Measurements from ENCODE around the gene MAP2K5.

Gene MAP2K5

DNA sequence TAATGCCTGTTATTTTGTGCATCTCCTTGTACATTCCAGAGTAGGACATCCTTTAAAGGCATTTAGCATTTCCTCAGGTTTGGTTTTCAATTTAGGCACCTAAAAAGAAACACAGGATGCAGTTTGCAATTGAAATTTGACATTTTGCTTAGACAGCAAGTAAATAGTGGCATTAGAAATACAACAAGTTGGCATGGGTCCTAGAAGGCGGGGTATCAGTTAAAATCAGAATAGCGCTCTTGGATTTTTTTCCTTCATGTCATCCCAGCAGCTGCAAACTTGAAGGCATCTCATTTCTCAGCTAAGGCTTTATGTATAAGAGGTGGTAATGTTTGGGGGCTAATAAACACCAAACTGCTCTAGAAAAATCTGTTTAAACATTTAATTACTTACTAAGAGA lies 235.3 kb downstream of the MAP2K5 start:
- in situ Hi-C loops (cut with MboI; ENCODE audit: low sequenced_read_pairs), result no loop called here

DNA sequence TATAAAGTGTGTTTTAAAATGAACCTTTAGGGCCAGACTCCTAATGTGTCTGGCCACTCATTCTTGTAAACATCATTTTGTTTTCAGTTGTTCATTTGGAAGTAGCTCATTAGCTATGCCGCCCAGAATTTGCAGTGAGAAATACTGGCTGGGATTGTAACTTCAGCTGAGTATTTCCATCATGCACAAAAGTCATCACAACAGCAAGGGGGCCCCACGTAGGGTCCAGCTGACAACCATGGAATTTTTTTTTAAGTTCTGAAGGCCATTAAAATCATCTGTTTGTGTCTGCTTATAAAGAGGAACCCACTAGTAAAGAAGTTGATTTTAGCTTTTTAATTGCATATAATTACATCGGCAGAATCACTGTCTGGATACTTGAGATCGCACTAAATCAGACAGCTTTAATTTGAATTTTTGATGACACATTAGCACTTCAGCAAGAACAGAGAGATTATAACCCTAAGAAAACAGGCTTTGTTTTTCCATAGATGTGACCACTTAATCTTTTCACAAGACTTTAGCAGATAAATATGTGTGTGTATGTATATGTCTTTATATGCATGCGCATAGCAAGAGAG lies 236.6 kb downstream of the MAP2K5 start:
- in situ Hi-C loops (cut with MboI; ENCODE audit: low sequenced_read_pairs), result no loop called here

DNA sequence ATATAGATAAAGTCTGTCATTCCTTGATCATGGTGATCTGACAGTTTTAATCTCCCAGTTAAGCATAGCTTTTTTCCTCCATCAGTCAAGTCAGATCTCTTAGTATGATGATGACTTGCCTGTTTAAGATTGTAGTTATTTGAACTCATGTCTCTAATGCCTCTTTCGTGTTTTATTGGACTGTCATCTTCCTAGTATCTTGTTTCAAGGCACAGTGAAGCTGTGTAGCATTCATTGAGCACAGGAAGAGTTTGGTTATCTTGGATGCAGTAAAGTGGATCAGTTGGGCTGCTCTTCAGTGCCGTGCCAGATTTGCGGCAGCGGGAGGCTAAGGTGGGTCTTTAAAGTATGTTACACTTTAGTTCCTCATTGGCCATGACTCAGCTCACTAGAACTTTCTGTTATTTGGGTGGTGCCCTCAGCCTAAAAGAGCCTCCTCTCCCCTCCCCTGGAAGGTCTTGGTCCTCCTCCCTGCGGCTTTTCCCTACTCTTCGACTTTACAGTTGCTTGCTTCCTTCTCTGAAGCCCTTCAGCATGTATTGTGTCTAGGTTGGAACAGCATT lies 237.1 kb downstream of the MAP2K5 start:
- in situ Hi-C loops (cut with MboI; ENCODE audit: low sequenced_read_pairs), result no loop called here

DNA sequence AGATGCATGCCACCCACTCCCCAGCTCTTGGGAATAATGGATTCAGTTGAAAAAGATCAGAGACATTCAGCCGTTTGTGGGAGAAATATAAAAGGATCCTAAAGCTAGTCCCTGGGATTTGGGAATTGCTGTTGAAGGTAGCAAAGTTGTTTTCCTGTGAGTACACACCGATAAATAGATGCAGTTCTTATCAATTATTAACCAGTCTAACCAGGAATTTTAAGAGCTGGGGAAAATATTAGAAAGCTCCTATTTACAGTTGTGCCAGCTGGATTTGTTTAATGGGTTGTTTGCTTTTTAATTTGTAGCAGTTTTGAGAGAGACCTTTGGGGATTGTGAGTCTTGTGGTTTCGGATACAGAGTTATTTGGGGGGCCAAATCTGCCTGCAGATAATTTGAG lies 238.6 kb downstream of the MAP2K5 start:
- in situ Hi-C loops (cut with MboI; ENCODE audit: low sequenced_read_pairs), result no loop called here

DNA sequence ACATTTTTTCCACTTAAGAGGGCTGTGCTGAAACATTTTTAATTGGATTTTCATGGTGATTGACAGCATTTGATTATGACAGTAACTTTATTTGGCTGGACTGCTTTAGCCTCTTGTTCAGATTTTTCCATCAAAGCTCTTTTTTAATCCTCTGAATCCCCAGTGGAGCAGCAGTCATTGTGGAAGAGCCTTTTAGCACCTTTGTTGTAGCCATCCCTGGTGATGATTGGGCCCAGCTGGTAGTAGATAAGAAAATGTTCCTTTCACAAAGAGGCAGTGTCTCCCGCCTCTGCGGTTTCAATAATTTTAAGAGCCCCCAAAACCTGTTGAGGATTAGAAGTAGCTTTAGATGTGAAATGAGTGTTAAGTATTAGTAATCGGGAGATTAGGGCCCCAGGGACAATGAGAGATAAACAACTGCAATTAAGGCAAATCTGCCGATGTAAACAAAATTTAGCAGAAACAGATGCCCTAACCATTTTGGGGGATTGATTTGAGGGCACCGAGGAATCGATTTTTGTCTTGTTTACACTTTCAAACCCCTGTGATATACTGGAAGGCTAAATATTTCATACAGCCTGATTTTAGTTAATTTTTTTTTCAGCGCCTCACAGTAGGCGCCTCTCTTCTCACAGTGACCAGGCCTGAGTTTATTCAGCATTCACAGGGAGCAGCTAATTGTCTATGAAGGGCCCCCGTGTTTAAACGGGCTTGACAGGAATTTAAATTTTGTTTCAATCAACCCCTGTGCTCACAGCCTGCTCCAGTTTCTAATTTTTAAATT lies 239.6 kb downstream of the MAP2K5 start:
- in situ Hi-C loops (cut with MboI; ENCODE audit: low sequenced_read_pairs), result no loop called here

DNA sequence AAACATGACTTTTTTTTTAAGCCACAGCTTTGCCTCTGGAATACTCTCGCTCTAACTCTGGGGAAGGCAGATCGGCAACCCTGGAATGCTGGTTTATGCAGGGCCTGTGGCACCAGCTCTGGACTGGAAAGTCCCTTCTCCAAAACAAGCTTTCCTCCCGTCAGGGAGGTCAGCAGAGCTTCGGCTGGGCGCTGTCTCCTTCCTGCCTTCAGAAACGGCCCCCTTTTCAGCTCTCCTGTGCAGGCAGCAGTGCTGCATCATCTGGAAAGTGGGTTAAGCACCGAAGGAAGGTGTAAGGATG lies 240.1 kb downstream of the MAP2K5 start:
- in situ Hi-C loops (cut with MboI; ENCODE audit: low sequenced_read_pairs), result no loop called here

DNA sequence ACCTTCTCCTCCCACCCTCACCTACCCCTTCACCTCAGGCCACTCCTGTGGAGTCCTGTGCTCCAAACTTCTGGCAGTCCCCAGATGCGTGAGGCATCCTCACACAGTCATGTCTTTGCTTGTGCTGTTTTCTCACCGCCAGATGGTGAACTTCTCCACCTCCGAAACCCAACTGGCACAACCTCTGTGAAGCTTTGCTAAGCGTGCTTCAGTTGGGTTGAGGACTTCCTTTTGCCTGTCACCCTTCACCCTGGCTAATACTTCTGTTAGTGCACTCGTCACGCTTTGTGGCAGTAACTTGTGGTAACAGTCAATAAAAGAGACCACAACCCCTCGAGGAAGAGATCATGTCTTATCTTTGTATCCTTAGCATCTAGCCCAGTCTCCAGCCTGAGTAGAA lies 240.8 kb downstream of the MAP2K5 start:
- in situ Hi-C loops (cut with MboI; ENCODE audit: low sequenced_read_pairs), result no loop called here

DNA sequence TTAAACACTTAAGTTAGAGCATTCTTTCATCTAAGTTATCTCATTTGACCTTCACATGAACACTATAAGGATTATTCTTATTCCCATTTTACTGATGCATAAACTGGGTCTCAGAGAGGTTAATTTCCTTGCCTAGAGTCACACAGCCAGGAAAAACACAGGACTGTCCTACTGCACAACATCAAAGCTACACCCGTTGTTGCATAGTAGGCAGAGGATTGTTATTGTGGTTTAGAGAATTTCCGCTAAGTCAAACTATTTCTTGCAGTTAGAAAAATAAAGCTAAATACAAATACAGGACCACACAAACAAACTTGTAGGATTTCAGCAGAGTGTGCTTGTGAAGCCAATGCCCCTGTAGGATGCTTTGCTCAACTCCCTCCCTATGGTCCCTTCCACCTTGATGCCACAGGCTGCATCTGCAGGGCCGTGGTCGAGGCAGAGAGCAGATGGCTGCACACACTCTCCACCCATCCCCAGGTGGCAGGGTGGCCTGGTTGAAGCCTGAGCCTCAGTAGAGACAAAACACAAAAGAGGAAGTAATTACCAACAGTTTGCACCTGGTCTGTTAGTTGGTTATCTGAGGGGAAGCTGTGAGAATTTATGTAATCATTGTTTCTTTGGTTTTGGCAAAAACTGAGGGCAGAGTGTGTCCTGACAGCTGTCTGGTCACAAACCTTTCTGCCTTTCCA lies 241.7 kb downstream of the MAP2K5 start:
- in situ Hi-C loops (cut with MboI; ENCODE audit: low sequenced_read_pairs), result no loop called here

DNA sequence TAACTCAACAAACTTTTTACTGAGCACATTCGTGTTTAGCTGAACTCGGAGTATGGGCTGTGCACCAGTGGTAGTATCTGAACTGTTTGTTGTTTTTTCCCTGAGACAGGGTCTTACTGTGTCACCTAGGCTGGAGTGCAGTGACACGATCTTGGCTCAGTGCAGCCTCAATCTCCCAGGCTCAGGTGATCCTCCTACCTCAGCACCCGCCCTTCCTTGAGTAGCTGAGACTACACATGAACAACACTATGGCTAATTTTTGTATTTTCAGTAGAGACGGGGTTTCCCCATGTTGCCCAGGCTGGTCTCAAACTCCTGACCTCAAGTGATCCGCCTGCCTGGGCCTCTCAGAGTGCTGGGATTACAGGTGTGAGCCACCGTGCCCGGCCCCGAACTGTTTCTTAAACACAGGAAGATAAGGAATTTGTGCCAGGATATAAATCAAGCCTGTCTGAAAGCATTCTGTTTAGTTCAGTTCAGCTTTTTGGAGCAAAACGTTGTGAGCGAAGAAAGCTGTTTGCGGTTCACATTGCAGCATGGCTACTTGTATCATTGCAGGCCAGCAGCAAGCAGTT lies 242.4 kb downstream of the MAP2K5 start:
- in situ Hi-C loops (cut with MboI; ENCODE audit: low sequenced_read_pairs), result no loop called here

DNA sequence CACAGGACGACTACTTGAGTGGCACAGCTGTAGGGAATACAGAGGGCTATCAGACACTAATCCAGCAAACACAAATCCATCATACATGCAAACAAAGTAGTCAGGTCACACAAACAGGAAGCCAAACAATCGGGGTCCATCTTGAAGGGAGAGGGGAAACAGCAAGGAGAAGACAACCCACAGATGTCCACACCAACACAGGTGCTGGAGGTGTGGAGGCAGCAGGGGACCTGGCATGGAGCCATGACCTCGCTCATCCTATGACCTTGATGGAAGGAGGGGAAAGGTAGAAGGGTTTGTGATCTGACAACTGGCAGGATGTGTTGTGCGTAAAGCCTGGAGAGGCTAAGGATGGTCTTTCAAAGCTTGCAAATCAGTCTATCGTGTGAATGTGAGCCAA lies 242.9 kb downstream of the MAP2K5 start:
- in situ Hi-C loops (cut with MboI; ENCODE audit: low sequenced_read_pairs), result no loop called here

DNA sequence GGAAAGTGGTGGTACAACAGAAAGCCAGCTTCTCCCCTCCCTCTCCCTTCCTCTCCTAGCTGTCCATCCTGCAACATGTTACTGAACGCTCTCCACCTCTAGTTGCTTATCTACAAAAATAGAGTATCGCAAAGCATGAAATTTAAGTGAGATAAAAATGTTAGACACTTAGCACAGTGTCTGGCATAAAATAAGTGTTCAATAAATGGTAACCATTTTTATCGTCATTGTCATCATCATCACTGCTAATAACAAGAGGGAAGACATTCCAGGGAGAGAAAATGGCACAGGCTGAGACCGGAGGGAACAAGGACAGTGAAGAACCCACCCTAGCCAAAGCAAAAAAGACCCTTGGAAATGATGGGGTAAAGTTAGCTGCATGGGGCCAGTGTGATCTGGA lies 244.1 kb downstream of the MAP2K5 start:
- in situ Hi-C loops (cut with MboI; ENCODE audit: low sequenced_read_pairs), result no loop called here

DNA sequence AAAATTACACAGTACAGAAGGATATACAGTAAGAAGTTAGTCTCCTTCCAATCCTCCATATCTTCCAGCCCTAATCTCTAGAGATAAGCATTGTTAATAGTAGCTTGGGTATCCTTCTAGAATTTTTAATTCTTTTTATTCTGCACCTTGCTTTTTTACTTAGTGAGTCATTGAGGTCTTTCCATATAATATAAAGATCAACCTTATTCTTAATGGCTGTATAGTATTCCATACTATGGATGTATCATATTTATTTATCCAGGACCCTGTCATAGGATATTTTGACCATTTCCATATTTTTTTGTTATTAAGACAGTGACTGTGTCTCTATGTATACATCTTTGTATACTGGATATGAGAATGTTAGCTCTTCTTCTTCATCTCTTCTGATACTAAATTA lies 246.5 kb downstream of the MAP2K5 start:
- in situ Hi-C loops (cut with MboI; ENCODE audit: low sequenced_read_pairs), result no loop called here

DNA sequence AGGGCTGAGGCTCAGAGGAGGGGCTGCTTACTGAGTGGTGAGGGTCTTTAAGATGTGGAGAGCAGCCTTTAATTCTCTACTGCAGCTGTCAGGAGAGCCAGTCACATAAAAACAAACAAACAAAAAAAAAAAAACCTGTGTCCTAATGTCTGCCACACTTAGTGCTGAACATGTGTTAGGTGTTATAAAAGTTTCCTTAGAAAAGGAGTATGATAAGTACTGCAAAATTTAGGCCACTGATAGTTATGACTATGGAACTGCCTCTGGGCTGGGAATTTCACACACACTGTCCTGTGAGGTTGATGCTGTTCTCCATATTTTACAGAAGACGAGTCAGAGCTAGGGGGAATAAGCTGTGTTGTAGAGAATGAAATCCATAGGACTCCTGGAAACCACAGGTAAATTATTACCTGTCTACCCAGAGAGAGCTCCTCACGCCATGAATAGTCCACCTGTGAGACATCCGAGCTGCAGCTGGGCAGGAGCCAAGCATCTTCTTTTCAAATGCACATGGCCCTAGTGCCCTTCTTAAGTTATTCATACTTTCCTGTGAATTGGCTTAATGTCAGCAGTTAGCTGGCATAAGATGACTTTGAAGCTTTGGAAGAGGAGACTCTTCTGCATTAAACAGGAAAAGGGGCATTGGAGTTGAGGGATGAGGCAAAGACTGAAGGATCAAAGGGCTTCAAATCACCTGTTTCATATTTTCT lies 248.3 kb downstream of the MAP2K5 start:
- in situ Hi-C loops (cut with MboI; ENCODE audit: low sequenced_read_pairs), result no loop called here

DNA sequence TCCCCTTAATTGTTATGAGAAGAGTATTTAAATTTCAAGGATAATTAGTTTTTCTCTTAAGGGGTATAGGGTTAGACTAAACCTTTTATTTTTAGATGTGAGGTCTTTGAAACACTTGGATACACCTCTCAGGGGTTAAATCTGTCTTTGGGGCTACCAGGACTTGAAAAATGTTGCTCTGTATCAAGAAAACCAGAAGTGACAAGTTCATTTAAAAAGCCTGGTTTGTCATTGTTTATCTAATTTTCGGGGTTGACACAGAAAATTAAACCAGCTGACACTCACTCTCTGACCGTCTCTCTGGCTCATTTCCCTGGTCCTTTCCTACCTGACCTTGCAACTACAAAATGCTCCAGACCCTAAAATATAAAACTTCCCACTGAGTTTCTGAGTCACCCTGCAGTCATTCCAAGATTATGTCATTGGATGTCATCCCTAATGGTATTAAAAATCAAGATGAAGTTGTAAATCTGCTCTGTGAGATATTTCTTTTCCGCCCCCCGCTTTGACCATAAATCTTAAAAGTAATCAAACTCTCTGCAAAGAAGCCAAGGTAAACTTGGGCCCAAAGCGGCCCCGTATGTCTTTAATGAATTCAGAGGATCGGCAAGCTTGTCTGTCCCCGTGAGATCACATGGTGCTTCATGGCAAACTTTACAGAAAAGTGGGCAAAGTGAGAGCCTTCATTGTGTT lies 249.9 kb downstream of the MAP2K5 start:
- in situ Hi-C loops (cut with MboI; ENCODE audit: low sequenced_read_pairs), result no loop called here

DNA sequence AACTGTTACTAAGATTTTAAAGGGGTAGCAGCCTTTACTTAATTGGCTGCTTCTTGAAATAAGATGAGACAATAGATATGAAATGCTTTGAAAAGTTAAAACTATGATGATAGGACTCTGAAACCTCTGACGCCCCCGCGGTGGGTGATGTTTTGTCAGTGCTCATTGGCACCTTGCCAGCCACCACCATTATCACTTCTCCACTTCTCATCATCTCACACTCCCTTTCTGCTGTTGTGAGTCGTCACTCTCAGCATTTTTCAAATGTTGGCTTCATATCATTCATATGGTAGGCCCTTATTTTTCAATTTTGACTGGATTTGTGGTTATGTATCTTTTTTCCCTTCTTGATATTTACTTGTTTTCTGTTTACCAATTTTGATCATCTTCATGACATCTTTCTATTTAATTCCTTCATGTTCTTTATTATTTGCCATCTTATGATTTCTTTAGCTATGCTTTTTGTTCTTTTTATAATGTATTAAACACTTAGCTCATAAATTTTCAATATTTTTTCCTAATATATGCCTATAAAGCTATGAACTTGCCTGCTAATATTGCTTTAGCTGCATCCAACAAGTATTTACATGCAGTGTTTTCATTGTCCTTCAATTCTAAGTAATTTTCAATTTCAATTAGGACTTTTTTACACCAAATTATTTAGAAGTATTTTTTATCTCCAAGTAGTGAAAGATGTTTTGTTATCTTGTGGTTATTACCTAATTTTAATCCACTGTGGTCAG lies 252.5 kb downstream of the MAP2K5 start:
- in situ Hi-C loops (cut with MboI; ENCODE audit: low sequenced_read_pairs), result no loop called here

DNA sequence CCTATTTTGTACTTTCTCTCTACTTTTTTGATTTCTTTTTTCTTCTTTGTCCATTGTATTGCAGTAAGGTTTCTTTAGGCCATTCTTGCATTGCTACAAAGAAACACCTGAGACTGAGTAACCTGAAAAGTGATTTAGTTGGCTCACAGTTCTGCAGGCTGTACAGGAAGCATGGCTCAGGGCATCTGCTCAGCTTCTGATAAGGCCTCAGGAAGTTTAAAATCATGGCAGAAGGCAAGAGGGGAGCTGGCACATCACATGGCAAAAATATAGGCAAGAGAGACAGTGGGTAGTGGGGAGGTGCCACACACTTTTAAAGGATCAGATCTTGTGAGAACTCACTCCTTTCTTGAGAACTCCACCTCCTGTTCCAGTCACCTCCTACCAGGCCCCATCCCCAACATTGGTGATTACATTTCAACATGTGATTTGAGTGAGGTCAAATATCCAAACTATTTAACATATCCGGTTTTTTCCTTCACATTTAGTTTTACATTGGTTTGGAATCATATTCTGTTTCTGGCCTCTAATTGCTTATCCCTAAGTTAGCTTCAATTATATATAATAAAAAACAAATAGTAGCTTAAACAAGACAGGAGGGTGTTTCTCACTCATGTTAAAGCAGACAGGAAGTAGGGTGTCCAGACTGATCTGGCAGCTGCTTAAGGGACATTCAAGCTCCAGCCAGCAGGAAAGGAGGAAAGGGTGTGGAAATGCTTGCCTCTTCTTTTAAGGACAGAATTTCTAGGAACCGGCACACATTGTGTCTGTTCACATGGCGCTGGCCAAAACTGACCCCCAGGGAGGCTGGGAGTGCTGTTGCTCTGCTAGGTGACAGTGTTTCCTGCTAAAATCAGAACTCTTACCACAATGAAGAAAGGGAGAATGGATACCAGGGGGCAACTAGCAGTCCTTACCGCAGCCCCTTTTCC lies 254.0 kb downstream of the MAP2K5 start:
- in situ Hi-C loops (cut with MboI; ENCODE audit: low sequenced_read_pairs), result no loop called here

DNA sequence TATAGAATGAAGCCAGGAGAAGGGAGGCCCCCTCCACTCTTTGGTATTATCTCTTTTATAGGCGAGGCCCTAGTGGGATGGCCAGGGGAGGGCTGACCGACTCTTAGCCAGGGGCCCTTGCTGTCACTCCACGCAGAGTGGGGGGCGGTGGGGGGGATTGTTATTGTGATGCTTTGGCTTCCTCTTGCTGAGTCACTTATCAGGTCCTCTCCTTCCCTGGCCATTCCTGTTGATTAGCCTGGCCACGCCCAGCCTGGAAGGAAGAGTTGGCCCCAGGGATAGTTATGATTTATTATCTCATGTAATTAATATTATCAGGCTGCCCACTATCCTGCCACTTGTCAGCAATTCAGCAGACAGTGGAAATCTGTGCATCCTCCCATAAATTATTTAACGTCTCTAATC lies 257.3 kb downstream of the MAP2K5 start:
- in situ Hi-C loops (cut with MboI; ENCODE audit: low sequenced_read_pairs), result no loop called here

DNA sequence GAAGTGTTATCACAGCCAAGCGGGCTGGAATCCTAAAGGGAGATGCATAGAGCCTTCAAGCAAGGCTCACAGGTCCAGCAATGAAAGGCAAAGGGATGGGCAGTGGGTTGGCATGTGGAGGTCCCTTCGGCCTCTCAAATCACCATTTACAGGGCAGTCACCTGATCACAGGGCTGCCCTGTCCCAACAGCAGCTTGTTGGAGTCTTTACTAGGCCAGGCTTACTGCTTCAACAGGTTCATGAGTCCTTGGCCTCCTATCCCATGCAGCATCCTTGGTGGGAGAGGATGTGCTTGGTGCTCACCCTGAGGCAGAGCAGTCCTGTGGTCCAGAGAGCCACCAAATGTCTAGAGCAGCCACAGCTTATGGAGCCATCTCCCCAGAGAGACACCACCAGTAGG lies 258.6 kb downstream of the MAP2K5 start:
- in situ Hi-C loops (cut with MboI; ENCODE audit: low sequenced_read_pairs), result no loop called here

Measured in HL-60/S4 treated with phorbol 12-myristate 13-acetate at 8.2 ng/mL for 4 days and 3 days (cell line).